NAMALWA (cell line): ENCODE data around the gene PRND.
"Not testable (repeated sequence)": the region's sequence is repeated elsewhere in the genome, so short reads cannot be mapped to it uniquely, and the experiment has no call there.

Source experiments
- DNase-seq: peaks from one replicate; pipeline ENCODE4 v3.0.0-alpha.2; 2015; ENCODE audit warnings: low spot score

Gene PRND, protein sequence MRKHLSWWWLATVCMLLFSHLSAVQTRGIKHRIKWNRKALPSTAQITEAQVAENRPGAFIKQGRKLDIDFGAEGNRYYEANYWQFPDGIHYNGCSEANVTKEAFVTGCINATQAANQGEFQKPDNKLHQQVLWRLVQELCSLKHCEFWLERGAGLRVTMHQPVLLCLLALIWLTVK

DNA sequence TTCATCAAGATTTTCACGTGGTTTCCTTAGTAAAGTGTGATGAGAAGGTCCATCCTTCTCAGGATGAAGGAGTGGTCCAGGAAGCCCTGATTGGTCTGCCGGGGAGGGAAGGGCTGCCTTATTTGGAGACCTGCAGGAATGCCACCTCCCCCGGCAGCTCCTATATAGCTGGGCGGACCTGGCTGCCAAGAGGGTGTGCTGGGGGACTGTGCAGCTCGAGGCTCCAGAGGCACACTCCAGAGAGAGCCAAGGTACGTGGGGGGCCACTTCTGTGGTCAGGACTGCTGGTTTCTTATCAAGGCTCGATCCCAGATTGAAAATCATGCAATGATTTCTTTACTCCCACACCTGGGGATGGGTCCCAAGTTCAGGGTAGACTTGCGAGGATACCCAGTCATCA is at the start of gene PRND:
TSS of gene PRND (plus strand) at position 191 of the 400 bp plus-strand sequence. CDS start 2,643 bp downstream, outside the sequence.
- no peak for DNase-seq

DNA sequence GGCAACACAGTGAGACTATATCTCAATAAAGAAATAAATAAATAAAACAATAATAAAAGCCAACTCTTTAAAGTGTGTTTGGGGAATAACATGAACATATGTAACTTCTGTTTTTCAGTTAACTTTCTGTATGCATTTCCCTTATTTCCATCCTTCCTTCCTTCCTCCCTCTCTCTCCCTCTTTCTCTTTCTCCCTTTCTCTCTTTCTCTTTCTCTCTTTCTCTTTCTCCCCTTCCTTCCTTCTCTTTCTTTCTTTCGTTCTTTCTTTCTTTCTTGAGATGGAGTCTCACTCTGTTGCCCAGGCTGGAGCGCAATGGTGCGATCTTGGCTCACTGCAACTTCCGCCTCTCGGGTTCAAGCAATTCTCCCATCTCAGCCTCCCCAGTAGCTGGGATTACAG is 48.8 kb upstream of the PRND start:
- no peak for DNase-seq

DNA sequence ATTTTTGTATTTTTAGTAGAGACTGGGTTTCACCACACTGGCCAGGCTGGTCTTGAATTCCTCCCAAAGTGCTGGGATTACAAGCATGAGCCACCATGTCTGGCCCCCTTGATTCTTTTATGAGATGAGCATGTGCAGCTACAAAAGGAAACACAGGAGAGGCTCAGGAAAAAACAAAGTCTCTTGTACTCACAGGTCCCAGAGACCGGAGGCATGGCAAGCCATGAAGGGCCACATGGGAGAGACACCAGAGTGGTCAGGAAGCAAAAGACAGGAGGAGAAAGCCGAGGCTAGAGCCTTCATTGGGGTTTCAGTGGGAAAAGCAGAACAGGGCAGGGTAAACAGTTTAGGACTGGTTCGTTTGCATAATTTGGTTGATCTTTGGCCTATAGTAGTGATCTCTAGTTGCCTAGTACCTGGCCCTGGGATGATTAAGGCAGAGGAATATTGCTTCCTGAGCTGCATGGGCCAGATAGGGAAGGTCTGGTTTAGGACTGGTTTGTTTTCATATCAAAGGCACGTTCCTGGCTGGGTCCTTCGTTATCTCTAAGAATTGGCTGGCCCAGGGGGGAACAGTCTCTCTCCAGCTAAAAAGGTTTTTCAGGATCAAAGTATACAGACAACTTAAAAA is 48.2 kb upstream of the PRND start:
- DNase-seq = no peak

DNA sequence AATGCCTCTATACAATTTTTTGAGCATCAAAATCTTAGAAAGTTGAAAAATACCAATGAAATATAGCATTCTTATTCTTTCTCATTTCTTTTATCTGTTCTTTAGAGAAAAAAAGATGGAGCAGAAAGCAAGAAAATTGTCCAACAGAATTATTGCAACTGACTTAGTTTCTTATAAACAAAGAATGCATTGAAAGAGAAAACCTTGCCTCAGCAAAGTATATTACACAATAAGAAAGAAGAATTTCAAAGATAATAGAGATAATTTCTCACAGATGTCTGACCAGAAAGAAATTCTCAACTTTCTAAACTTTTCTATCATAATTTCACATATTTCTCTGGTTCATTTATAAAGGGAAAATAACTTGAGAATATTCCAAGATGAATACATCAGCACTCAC is 47.0 kb upstream of the PRND start:
- DNase-seq = no peak

DNA sequence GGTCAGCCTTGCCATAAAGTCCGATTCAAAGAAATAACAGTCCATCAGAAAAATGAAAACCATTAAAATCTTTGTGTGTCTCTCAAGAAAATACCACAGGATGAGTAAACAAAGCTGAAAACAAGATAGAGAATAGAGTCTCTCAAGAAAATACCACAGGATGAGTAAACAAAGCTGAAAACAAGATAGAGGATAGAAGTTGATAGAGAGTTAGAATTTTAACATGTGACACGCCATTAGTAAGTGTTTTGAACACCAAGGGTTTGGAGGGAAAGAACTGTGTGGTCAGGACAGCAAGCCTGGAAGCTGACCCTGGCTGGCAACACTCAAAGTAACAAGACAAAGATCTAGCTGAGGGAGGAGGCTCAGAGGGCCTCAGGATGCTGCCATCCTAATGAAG is 43.9 kb upstream of the PRND start:
- DNase-seq = no peak

DNA sequence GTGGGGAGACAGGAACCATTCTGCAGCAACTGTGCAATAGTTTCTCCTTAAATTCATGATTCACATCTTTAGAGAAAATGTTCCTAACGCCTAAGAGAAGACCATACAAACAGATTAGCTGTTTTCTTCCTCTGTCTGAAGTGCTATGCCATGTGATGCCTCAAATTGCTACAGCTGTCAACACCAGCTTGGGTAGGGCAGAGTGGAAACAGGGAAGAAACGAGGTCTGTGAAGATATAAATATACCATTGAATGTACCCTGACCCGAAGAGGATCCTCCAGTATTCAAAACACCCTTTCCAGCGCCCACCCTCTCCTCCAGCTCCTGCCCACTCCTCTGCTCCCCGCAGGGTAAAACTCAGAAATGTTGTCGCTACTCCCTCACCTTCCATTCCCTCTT is 40.3 kb upstream of the PRND start:
- DNase-seq = no peak

DNA sequence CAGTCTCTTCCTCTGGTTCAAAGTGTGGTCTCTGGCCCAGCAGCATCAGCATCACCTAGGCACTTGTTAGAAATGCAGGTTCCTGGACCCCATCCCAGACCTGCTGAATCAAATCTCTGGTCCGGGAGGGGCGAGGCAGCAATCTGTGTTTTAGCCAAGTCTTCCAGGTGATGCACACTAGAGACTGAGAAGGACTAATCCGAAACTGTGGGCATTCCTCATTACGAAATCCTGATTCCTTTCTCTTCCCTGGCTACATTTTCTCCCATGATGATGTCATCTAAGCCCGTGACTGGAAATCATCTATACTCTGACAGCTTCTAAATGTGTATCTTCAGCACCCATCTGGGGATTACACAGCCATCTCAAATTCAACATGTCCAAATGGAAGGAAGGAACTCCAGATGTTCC is 39.7 kb upstream of the PRND start:
- no peak for DNase-seq

DNA sequence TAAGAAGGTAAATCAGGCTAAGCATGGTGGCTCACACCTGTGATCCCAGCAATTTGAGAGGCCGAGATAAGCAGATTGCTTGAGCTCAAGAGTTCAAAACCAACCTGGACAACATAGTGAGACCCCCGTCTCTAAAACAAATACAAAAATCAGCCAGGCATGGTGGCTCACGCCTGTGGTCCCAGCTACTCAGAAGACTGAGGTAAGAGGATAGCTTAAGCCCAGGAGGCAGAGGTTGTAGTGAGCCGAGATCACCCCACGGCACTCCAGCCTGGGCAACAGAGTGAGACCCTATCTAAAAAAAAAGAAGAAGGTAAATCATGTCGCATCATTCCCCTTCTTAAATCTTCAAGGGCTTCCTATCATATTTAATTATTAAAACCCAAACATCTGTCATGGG is 39.0 kb upstream of the PRND start:
- DNase-seq = no peak

DNA sequence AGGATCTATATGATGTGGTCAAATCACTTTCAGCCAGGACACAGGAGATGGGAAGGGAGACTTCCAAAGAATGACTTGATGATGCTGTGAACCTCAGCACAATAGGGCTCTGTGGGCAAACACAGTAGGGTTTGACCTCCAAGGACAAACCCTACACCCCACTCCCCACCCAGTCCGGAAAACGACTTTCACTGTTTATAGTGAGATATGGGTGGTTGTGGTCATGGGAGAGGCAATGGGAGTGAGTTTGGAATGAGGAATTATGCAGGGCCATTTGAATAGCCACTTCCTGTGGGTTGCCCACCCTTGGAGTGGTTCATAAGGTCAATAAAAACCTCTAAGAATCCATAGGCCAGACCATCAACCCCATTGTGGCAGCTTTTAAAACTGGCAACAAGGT is 38.4 kb upstream of the PRND start:
- DNase-seq = no peak

DNA sequence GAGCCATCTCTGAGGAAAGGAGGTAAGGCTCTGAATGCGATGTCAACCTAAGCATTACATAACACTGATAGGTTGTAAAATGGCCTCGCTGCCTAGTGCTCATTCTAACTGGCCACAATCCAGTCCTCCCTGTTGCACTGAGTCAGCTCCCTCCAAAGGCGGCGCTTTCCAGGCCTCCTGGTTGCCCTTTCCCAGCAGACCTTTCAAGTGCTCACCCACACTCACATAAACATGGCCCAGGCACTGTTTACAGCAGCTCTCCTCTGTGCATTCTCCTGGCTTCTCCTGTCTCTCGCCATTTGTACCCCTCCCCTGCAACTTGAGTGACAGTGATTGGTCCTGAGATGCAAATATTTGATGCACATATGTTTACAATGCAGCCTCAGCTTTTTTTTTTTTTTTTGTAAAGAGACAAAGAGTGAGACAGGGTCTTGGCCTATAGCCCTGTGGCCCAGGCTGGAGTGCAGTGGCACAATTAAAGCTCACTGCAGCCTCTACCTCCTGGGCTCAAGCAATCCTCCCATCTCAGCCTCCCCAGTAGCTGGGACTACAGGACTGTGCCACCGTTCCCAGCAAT is 36.8 kb upstream of the PRND start:
- DNase-seq = no peak

DNA sequence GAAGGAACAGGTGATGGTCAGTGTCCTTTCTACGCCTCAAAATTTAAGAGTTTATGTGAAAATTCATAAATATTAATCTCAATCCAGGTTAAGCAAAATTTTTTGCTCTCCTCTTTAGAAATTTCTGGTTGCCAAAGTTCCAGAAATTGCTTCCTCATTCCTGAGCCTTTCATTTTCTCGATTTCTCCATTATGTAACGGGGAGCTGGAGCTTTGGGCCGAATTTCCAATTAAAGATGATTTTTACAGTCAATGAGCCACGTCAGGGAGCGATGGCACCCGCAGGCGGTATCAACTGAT is 35.8 kb upstream of the PRND start:
- DNase-seq = no peak

DNA sequence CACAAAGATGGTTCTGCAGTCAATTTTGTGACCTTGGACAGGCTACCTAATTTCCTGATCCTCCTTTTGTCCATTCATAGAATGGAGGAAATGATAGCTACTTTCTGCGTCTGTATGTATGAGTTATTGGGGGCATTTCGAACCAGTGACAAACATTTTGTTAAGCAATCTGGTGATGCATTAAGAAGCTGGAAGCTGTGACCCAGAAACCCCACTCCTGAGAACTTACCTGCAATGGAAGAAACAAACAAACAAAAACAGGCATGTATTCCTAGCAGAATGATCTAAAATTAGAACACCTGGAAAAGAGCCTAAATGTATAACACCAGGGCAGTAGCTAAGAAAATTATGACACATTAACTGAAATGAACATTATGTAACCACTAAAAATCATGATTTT is 33.4 kb upstream of the PRND start:
- DNase-seq = no peak

DNA sequence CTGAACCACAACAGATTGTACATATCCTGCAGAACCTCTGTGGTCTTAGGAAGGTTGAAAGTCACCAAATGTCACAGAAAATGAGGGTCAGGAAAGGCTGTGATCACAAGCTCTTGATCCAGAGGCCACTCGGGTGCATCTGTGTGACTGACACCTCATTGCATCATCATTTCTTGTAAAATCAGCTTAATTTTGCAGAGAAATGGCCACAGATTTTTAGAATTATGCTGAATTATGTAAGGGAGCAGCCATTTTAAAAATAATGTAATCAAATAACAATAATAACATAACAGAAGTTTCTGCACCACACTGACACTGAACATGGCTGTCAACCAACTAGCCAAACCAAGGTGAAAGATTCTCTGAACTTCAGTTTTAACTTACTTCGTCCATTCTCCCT is 32.5 kb upstream of the PRND start:
- DNase-seq = no peak

DNA sequence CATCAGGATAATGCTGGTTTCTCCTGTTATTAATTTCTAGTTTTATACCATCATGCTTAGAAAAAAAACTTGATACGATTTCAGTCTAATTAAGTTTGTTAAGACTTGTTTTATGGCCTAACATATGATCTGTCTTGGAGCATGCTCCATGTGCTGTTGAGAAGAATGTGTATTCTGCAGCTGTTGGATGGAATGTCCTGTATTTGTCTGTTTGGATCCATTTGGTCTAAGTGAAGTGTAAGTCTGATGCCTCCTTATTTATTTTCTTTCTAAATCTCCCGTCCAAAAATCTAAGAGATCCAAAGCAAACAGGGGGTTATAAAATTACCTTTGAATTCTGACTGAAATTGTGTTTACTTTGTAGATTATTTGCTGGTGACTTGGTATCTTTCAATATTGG is 30.0 kb upstream of the PRND start:
- no peak for DNase-seq

DNA sequence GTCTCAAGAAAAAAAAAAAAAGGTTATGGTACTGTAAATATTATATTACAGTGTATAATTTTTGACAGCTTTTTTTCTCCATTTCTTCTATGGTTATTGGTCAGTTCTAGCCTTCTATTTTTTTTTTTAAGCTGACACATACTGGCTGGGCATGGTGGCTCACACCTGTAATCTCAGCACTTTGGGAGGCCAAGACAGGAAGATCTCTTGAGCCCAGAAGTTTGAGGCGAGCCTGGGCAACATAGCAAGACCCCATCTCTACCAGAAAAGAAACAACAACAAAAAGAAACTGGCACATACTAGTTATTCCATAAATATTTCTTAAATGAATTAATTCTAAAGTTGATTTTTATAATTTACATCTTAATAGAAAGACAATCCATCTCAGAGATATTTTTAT is 27.6 kb upstream of the PRND start:
- DNase-seq = no peak

DNA sequence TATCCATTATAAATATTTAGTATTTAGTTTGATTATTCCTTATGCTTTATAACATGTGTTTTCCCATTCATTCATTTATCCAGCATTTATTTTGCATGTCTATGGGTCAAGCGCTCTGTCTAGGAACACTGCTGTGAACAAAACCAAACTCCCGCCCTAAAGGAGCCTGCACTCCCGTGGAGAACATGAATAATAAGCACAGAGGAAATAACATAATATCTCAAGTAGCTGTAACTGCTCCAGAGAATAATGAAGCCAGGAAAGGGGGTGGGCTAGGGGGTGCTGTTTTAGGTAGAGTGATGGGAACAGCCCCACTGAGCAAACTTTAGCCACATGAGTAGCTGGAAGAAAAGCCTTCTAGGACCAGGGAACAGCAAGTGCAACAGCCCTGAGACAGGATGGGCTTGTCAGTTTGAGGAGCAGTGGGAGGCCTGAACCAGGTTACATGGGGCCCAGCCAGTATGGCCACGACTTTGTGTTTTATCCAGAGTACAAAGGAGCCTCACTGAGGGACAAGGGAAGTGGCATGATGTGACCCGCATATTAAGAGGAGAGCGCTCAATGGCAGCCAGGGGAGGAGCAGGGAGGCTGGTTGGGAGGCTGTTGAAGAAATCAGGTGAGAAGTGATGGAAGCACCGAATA is 24.4 kb upstream of the PRND start:
- no peak for DNase-seq

DNA sequence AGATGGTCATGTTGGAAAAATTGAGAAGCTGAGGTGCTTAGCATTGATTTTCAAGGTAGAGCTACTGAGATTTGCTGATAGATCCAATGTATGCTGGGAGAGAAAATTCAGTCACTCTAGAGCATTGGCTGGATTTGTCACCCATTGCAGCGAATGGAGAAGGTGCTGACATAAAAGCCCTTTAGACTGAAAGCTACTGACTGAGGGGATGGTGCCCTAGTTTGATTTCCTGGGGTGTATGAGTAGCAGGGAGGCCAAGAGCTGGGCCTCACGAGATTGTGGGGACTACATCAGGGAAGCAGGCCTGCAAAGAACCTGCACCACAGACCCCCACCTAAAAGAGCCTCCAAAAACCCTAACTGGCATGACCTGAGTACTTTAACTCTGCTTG is 23.9 kb upstream of the PRND start:
- no peak for DNase-seq

DNA sequence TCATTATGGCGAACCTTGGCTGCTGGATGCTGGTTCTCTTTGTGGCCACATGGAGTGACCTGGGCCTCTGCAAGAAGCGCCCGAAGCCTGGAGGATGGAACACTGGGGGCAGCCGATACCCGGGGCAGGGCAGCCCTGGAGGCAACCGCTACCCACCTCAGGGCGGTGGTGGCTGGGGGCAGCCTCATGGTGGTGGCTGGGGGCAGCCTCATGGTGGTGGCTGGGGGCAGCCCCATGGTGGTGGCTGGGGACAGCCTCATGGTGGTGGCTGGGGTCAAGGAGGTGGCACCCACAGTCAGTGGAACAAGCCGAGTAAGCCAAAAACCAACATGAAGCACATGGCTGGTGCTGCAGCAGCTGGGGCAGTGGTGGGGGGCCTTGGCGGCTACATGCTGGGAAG is 22.5 kb upstream of the PRND start:
- no peak for DNase-seq

DNA sequence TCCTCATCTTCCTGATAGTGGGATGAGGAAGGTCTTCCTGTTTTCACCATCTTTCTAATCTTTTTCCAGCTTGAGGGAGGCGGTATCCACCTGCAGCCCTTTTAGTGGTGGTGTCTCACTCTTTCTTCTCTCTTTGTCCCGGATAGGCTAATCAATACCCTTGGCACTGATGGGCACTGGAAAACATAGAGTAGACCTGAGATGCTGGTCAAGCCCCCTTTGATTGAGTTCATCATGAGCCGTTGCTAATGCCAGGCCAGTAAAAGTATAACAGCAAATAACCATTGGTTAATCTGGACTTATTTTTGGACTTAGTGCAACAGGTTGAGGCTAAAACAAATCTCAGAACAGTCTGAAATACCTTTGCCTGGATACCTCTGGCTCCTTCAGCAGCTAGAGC is 21.8 kb upstream of the PRND start:
- DNase-seq = no peak

DNA sequence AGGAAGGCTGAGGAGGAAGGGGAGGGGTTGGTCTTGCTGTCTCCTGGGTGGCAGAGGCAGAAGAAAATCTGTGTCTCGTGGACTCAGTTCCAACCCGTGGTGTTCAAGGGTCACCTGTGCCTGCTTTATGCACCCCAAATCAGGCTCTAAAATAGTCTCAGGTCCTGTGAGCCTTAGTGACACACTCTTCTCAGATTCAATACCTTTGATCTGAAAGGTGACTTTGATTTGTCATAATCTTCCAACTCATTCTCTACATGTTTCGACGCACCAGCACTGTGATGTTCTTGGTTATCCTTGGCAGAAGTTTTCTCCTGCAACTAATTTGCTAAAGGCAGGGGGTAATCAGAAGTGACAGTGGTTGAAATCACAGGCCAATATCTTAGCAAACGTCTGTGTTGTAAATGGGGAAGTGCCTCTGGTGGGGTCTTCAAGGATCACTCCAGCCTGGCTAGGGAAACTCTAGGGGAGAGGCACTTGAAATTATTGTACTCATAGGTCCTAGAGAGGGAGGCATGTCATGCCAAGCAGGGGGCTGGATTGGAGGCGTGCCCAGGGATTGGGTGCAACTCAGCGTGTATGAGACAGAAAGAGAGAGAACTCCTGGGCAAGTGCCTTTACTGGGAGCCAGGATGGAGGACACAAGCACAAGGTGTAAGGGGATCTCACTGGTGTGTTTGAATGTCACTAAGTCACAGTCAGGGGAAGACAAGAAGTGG is 19.0 kb upstream of the PRND start:
- DNase-seq = no peak

DNA sequence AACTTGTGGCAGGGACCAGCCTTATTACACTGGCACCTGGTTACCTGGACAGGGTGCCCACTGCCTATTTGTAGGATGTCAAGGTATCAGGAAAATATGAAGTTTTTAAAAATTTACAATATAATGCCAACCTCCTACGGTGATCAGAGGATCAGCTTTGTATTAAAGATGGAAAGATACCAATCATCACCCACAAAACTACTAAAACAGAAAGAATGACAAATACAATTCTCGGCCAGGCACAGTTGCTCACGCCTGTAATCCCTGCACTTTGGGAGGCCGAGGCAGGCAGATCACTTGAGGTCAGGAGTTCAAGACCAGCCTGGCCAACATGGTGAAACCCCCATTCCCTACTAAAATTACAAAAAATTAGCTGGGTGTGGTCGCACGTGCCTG is 18.4 kb upstream of the PRND start:
- no peak for DNase-seq

DNA sequence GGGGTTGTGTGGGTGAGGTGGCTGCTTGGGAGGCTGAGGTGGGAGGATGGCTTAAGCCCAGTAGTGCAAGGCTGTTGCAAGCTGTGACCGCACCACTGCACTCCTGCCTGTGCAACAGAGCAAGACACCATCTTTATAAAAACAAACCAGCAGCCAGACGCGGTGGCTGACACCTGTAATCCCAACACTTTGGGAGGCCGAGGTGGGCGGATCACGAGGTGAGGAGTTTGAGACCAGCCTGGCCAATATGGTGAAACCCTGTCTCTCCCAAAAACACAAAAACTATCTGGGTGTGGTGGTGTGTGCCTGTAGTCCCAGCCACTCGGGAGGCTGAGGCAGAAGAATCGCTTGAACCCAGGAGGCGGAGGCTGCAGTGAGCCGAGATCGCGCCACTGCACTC is 14.8 kb upstream of the PRND start:
- not testable (repeated sequence) for DNase-seq

DNA sequence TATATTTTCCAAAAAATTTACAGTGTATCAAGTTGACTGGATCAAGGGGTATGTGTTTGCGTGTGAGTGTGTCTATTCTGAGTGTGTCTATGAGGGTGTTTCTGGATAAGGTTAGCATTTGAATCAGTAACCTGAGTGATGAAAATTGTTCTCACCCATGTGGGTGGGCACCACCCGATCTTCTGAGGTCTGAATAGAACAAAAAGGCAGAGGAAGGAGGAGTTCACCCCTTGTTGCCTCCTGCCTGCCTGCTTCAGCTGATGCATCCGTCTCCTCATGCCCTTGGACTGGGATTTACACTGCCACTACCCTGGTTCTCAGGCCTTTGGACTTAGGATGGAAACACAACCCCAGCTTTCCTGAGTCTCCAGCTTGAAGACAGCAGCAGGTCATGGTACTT is 13.7 kb upstream of the PRND start:
- DNase-seq = no peak
